HG03196 (cell line): Measurements from ENCODE around the gene MEF2D.

Experiments
- ATAC-seq: cut with Tn5 transposase; IDR thresholded peaks from one replicate; pipeline ENCODE4 v1.9.1; 2021; ENCODE audit not compliant: unreplicated experiment

Gene MEF2D

DNA sequence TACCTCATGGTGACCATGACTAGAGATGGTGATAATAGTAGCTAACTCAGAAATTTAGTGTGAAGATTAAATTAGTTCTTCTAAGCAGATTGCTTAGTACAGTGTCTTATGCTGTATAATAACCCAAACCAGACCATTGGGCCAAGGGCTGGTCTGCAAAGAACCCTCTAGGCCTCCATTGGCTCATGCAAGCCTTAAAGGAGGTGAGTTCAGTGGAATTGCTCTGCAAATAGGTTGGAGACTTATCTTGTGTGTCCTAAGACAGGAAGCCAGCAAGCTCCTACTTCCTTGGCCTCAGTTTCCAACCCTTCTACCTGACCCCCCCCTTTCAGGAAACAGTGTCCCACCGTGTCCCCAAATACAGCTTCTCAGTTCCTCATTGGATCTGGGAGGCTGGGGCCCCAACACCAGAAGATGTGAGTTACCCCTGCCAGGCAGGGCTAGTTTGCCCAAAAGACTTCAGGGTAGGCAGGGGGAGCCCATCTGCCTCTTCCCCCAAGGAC lies 1.9 kb upstream of the MEF2D start:
- no peak for ATAC-seq

DNA sequence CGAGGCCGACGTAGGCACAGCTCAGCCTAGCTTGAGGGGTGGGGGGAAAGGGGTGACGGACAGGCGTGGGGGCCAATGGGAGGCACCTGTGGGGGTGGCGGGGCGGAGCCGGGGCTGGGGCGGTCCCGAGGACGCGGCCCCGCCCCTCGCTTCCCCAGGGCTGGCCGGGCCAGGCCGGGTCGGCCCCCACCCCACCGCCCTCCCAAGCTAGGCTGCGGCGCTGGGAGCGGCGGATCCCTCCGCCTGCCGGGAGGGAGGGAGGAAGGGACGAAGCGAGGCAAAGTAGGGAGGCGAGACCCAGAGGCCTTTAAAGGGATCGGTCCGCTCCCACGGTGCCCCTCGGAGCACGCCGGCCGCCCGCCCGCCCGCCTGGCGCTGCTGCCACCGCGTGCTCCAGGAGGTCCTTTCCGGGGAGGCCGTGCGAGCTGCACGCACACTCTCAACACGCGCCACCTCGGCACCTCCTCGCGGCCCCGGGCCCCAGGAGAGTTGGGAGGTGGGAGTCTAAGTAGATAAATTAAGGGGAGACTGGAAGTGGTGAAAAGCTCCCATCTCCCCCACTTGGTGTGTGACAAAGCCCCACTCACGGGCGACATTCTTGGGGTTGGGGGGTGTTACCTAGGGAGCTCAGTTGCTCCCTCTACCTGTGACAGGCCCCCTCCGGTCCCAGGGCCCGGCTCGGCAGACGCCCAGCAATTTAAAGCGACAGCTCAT lies 375 bp upstream of the MEF2D start:
- peak; percentile 42 for ATAC-seq

DNA sequence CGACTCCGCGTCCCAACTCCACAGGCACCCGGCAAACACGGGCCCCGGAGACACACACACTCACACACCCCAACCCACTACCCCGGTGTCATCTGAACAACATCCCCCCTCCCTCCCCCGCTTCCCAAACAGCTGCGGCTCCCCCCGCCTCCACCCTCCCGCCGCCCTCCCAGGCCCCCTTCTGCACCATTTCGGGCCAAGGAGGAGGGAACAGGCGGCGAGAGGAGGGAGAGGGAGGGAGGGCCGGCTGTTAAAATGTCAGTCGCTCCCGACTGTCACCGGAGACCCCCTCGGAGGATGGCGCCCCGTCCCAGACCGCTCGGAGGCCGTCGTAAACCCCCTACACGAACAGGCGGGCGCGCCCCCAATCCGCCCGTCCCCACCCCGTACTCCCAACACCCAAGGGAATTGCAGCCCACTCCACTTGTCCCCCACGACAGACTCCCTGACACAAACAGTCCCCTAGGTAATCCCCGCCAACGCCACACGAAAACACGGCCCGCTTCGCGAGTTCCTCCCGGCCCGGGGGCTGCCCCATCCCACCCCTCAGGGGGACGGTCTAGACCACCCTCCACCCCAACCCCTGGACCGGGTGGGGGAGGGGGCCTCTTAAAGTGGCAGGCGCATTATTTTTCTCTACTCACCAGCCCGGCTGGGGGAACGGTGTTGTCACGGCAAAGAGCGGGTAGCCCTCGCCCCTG lies 583 bp downstream of the MEF2D start:
- ATAC-seq = no peak

DNA sequence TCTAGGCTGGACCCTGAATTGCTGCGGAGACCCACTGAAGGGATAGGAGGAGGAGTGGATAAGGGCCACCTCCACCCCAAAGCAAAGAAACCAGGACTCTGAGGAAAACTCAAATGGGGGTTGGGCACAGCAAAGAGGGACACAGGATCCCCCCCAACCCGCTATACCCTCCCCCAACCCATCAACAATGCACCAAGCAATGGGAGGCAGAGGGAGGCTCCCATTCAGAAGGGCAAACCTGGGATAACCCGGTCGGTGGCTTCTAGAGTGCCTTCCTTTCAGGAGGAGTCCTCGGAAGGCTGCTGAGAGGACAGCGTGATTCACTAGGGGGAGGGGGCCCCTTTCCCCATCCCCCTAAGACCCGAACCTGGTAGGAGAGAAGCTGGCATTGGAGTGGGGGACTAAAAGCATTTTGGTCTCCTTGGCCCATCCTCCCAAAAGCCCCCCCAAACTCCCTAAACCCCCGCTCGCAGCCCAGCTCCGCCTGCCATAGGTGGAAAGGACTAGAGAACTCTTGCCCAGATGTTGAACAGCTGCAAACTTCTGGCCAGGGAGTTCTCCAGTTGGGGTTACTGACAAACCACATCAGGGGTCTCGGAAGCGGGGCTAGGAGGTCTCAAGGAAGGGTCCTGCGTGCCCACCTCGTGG lies 1.3 kb downstream of the MEF2D start:
- ATAC-seq = no peak

DNA sequence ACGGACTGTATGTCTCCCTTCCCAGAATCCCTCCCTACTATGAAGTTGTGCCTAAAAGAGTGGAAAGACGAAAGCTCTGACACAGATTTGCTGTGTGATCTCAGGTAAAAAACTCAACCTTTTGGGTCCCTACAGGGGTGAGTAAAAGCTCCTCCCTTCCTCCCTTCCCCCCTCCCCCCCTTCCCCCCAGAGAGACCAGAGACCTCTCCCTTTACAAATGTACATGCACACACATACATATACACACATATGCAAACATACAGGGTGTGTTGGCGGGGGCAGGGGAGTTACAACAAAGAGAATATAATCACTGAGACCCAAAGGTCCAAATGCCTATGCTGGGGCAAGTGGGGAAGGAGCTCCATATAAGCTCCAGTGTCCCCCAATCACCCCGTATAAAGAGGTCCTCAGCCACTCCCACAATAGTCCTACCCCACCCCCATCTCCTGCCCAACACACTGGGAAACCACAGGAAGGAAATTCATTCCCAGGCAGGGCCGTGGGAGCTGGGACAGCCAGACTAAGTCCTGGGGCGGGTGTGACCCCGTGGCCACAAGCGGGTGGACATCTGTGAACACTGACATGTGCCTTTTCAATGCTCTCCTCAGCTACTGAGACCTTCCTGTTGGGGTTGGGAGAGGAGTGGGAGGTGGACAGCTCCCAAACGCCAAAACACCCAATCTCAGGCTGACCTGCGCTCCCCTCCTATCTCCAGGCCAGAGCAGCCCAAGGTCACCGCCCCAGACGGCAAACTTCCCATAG lies 2.0 kb downstream of the MEF2D start:
- no peak for ATAC-seq

DNA sequence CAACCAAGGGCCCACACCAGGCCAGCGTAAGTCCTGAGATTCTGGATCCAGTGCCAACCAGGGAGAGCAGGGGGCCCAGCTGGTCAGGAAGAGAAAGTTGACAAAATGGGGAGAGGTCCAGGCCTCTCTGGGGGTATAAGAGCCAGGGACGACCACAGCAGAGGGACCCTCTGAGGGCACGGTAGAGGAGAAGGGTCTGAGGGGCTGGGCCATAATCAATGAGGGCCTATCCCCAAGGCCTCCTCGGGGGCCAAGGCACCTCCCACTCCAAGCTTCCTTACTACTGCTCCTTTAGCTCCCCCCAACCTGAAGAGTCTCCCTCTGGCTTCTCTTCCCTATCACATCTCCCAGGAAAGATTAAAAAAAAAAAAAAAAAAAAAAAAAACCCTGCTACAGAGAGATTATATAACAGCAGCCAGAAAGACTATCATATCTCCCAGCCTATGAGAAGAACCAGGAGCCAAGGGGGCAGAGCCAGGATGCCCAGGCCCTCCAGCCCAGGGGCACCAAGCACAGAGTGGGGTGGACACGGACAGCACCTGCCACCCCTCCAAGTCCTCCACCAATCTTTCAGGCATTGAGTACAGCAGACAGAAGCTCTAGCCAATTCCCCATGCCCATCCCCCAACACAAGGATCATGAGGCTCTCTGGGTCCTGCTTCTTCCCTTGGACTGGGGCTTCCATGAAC lies 2.7 kb downstream of the MEF2D start:
- no peak for ATAC-seq

DNA sequence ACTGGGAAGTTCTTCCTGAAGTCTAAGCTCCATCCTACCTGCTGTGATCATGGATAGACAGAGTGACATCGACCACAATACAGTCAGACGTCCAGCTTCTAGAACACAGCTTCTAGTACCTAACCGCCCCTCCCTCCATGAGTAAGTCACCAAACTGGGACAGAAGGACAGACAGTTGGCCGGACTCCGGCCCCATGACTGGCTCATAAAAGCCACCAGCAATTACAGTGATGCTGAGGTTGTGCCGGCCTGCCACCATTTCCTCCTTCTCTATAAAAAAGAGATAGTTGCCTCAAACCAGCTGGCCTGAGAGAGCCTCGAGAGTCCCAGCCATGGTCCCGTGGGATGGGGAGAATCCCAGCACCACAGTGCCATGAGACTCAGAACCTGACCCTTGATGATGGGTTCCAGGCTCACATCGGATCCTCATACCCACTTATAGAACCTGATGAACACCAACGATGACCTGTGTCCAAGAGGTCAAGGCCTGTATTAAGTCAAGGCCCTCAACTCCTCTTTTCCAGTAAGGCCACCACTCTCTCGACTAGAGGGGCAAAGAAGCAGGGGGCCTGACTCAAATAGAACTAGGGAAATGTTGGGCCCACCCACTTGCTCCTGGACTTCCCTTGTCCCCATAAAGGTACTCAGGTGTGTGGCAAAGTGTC lies 3.4 kb downstream of the MEF2D start:
- no peak for ATAC-seq

DNA sequence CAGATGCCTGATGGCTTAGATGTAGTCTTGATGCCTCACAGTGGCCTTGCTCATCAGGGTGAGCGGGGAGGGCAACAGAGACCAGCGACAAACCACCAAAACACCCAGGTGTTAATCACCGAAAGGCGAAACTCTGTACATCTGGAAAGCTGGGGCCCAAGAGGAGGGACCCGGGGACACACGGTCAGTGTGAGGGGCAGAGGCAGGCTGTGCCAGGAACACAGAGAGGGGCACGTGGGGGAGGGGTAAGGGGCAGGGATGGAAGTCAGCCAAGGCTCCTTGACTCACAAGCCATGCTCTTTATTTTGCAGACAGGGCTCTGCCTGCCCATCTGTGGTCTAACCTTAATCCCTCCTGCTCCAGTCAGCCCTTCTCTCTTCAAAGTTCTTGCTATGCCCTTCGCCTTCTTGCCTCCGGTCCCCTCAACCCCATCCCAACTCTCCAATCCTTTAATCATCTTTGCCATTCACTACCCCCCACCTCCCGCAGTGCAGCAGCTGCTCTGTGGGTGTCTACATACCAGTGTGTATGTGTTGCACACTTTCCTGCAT lies 4.3 kb downstream of the MEF2D start:
- ATAC-seq = no peak

DNA sequence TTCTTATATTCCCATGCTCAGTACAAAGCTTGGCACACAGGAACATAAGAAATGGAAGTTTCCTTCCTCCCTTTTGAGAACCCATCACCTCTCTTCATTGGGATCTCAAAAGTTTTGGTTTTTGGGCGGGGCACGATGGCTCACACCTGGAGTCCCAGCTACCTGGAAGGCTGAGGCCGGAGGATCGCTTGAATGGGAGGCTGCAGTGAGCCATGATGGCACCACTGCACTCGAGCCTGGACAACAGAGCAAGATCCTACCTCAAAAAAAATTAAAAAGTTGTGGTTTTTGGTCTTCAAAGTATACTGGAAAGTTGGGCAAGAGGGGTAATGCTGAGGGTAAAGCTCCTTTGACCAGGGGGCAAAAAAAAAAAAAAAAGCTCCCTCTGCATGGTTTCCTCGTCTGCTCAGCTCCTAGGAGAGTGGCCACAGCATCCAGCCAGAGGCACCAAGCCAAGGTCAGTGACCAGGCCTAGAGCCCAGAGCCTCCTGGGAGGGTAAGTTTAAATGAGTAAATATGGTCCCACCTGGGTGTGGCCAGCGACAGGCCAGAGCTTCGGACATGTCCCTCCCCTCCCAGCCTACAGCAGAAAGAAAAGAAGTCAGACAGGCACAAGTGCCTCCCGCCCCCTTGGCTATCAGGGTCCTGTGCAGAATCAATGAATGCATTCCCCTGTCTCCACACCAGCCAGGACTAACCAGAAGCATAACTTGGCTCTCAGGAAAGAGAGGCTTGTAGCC lies 5.0 kb downstream of the MEF2D start:
- no peak for ATAC-seq

DNA sequence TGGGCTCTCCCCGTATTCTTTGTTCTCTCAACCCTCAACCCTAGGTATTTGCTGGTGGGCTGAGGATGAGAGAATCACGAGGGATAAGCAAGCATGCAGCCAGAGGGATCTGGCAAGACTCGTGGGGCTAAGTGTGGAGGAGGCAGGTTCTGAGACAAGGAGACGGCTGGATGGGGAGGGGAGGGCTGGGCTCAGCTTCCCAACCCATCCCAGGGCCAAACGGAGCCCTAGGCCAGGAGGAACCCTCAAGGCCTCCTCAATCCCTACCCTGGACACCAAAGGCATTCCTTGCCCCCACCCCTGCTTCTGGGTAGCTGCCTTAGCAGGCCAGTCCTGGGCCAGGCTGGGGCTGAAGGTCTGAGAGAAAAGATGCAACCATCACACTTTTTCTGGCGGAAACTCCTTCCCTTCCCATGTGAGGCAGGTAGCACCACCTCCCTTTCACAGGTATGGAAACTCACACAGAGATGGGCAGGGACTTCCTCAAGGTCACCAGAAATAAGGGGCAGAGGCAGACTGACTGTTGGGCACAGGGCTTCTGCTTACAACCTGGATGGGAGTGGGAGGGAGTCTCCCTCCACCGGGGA lies 6.2 kb downstream of the MEF2D start:
- no peak for ATAC-seq

DNA sequence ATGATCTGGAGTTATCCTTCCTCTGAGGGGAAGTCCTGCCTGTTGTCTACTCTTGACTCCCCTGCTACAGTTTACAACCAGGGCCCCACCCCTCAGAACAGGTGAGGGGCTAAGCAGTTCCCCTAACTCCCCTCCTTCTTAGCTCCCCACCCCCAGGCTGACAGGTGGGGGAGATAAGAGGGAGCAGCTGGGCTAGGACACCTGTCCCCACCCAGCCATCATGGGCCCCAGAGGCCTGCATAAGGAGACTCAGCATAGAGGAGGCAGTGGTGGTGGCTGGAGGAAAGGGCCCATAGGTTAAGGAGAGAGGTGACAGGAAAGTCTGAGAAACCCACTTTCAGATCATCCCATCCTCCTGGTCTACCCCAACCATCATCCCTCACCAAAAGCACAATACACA lies 6.8 kb downstream of the MEF2D start:
- ATAC-seq = no peak

DNA sequence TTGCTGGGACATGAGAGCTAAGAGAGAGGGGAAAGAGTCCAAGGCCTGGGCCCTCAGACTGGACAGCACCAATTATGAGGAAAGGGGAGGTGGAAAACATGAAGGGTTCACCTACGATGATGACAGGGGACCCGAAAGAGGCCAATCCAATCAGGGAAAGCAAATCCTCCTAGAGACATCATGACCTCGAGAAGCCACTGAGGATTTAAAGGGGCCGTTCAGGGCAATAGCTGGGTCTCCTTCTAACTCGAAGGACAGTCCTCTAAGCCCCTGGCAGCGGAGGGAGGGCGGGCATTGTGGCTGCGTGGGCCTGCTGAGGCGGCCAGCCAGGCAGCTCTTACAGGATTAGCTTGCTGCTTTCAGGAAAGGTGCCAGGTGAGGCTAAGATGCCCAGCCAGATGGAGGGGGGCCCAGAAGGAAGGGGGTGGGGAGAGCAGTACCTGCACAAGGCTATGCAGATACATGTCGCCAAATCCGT lies 7.4 kb downstream of the MEF2D start:
- ATAC-seq = no peak

DNA sequence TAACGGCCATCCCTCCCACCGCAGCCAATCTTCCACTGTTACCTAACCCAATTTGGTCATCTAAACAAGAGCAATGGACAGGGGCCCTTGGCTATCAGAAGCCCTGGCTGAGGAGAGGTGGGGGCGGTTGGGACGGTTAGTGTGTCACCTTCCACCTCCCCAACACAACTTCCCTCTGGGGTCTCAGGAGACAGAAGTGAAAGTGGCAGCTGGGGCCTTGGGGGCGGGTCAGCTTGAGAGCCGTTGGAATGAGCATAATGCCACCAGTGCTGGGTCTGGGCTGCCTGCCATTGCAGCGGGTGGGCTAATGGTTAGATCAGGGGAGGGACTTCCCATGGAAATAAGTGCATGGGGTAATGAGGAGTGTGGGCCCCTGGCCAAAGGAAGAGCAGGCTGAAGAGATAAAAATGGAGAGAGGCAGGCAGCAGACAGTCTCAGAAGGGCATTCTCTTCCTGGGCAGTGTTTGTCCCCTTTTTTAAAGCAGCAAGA lies 7.9 kb downstream of the MEF2D start:
- no peak for ATAC-seq

DNA sequence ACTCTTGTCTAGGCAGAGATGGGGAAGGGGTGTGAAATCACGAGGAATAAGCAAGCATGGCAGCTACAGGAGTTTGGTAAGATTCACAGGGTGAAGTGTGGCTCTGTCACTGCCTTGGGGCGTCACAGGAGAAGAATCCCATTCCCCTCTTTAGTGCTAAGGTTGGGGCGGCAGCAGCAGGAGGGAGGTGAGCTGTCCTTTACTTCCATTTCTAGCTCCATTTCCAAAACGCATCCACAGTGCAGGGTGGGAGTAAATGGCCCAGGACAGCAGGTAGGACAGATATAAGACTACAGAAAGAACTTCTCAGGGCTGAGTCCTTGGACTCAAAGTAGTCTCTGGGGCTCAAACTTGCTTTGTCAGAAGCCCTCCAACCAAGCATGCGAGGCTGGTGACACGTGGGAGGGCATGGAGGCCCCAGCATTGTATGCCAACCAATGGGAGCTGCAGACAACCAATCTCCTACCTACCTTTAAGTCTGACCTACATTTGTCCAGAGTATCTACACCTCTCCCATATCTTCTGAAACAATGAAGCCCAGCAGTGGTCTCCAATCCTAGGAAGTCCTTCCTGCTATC lies 8.5 kb downstream of the MEF2D start:
- no peak for ATAC-seq

DNA sequence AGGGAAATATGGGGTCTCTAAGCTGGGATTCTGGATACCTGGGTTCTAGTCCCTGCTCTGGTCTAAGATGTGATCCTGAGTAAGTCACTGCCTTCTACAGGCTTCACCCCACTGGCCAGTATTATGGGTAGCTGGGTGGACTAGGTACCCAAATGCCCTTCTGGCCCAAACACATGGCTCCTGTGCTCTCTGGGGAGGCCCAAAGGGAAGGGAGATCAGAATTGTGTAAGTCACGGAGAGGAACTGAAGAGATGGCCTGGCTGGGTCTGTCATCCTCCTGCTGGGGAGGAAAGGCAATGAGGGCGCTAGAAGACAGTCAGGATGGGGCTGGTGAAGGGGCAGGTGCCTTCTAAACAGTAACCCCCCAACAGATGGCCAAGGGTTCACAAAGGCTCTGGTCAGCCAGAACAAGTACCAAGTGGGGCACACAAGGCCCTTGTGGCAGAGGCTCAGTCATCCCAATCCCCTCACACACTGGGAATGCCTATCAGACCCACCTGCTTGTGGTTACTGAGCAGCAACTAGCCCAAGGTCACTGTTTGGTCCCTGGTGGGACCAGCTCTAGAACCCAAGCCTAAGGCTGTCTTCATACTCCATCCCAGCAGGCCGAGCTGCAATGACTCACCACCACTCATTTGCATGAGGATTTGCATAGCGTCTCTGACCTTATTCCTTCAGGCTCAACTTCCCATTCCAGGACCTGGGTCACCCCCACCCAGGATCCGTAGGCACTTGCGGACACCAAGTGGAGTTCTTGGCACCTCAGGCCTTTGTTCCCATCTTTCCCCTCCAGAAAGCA lies 9.2 kb downstream of the MEF2D start:
- ATAC-seq = no peak

DNA sequence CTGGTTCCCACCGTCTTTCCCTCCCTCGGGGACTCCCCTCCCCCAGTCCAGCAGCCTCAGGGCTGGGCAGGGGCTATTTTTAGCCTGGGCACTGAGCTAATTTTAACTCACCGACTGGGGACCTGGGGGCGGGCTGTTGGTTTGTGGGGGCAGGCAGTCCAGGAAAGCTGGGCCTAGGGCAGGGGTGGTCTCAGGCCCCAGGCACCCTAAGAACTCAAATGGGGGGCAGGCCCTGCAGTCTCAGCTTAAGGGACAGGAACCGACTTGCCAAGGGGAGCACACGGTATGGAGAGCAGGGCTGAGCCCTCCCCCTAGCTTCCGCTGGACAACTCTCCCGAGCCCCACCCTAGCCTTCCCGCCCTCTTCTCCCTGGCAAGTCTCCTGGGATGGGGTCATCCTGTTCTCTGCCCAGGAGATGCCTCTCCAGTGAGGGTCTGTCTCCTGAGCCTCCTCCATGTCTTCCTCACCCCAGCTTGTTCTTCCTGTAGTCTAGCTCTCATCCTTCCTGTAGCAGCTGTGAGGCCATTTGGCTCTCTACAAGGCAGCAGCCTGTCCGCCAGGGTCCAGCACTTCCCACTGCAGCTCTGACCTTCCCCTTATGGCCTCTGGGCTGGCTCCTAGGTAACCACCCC lies 10.1 kb downstream of the MEF2D start:
- ATAC-seq = no peak

DNA sequence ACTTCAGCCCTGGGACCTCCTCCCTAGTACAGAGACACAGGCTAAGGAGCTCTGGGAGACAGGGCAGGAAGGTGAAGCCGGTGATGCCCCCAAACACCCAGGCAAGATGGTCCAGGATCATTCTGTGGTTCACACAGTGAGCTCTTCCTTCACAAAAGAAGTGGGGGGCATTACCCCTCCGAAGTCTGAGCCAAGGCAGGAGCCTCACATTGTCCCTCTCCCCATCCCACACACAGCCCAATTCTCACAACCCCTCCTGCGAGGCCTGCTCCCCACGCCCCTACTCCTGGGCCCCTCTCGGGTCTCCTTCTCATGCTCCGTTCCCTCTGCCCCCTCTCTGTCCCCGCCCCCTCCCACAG lies 10.7 kb downstream of the MEF2D start:
- ATAC-seq = no peak
